Measurements from ENCODE around the gene NT5DC3. TPM values are rescaled to one million over a fixed set of nuclear protein-coding genes. Genes with fewer than 3 reads are reported as not detected.

The NT5DC3 gene
- total RNA-seq, 3 donors from 2014 or later = 3.8 to 19.9 (median 12.5) TPM

- H3K9me3 ChIP-seq = peaks cover 5 to 7% of the 10 kb centered on the region in 2 donors
- H3K27ac ChIP-seq = no peak overlapping the region
- no peaks in the 10 kb centered on the region for H3K4me1 ChIP-seq
- H3K36me3 ChIP-seq = no peaks in the 10 kb centered on the region
- TF ChIP-seq POLR2A (IDR thresholded peaks at IDR 0.05) = no peak
- H3K27me3 ChIP-seq = no peaks in the 10 kb centered on the region
- intact Hi-C loops (cut with DNase I; ENCODE audit: low total_unique reads) = no loop called here
- H3K4me3 ChIP-seq = no peak overlapping the region
- no peak for DNase-seq (ENCODE audit: low spot score in 2 of 2)
Measured at GRCh38 chr12:103728323-103728722, 112.7 kb downstream of the NT5DC3 start.

DNA sequence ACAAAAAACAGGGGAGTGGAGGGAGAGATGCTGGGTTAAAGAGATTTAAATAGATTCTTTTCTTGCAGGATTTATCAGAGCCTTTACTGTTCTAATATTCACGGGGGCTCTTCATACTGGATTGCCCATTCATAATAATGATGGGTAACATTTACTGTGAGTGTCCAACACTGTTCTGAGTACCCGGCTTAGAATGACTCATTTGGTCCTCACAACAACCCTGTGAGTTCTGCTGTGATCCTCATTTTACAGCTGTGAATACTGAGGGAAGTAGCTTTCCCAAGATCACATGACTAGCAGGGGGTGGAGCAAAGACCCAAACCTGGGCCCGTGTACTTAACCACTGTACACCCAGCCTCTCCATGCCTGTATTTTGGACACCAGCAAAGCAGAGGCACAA is 113.4 kb downstream of the NT5DC3 start:
- H3K9me3 ChIP-seq = peaks cover 5 to 7% of the 10 kb centered on the region in 2 donors
- intact Hi-C loops (cut with DNase I; ENCODE audit: low total_unique reads) = no loop called here
- no peak for TF ChIP-seq CTCF (IDR thresholded peaks at IDR 0.05)
- TF ChIP-seq POLR2AphosphoS5 (IDR thresholded peaks at IDR 0.05) = no peak
- no peak for TF ChIP-seq POLR2A (IDR thresholded peaks at IDR 0.05)
- no peak overlapping the region for H3K4me3 ChIP-seq
- DNase-seq (ENCODE audit: low spot score in 2 of 2) = no peak
- no peaks in the 10 kb centered on the region for H3K4me1 ChIP-seq
- no peaks in the 10 kb centered on the region for H3K36me3 ChIP-seq
- no peaks in the 10 kb centered on the region for H3K27me3 ChIP-seq
- no peak overlapping the region for H3K27ac ChIP-seq

DNA sequence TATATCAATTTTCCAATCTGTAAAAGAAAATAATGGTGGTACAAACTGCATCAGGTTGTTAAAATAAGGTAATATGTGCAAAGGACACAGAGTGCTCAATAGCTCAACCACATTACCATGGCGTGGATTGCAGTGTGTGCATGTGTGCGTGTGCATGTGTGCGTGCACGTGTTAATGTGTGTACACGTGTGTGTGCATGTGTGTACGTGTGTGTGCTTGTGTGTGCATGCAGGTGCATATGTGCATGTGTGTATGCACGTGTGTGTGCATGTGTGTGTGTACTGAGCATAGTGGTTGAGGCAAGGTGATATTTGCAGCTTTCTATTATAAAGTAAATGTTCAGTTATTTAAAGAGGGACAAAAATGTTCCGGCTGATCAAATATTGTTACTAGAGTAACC is 115.6 kb downstream of the NT5DC3 start:
- TF ChIP-seq POLR2AphosphoS5 (IDR thresholded peaks at IDR 0.05) (no peak), POLR2A (IDR thresholded peaks at IDR 0.05) (no peak), CTCF (IDR thresholded peaks at IDR 0.05) (no peak)
- intact Hi-C loops (cut with DNase I; ENCODE audit: low total_unique reads) = no loop called here
- no peaks in the 10 kb centered on the region for H3K9me3 ChIP-seq
- H3K27me3 ChIP-seq = no peaks in the 10 kb centered on the region
- no peaks in the 10 kb centered on the region for H3K36me3 ChIP-seq
- H3K4me1 ChIP-seq = no peaks in the 10 kb centered on the region
- no peak overlapping the region for H3K27ac ChIP-seq
- H3K4me3 ChIP-seq = no peak overlapping the region
- no peak for DNase-seq (ENCODE audit: low spot score in 2 of 2)

Other genes with a start within 250 kb of the NT5DC3 start
- gene HSP90B1, start 89.2 kb upstream of the NT5DC3 start, total RNA-seq = 100 to 1,000 TPM; 341 to 456 (median 362) TPM
- 10 to 100 TPM; 14.4 to 37.5 (median 29.8) TPM for gene TDG, start 124.6 kb upstream of the NT5DC3 start, total RNA-seq
- gene GLT8D2, start 209.0 kb upstream of the NT5DC3 start, total RNA-seq = 10 to 100 TPM in 2 of 3 donors, 1 to 10 TPM in 1; 8.6 to 20.8 (median 16.1) TPM
- 10 to 100 TPM; 20.3 to 26.2 (median 23.2) TPM for gene HCFC2, start 223.3 kb upstream of the NT5DC3 start, total RNA-seq

All from breast epithelium (tissue), 4 donors.